Measurements from ENCODE around the gene SIRPA.

Gene SIRPA

GRCh38 chr20:1870792-1871550 is 24.2 kb upstream of the SIRPA start:
- DNase-seq = no peak

GRCh38 chr20:1871807-1872458 is 23.3 kb upstream of the SIRPA start:
- no peak for DNase-seq

GRCh38 chr20:1872459-1873097 is 22.6 kb upstream of the SIRPA start:
- no peak for DNase-seq

- DNase-seq = no peak
Observed at GRCh38 chr20:1874450-1875182, 20.6 kb upstream of the SIRPA start.

- no peak for DNase-seq
Observed at GRCh38 chr20:1875183-1875554, 20.0 kb upstream of the SIRPA start.

- no peak for DNase-seq
Observed at GRCh38 chr20:1875762-1876161, 19.4 kb upstream of the SIRPA start.

- DNase-seq = no peak
Observed at GRCh38 chr20:1876217-1876921, 18.8 kb upstream of the SIRPA start.

GRCh38 chr20:1876975-1877608 is 18.1 kb upstream of the SIRPA start:
- DNase-seq = no peak

GRCh38 chr20:1877609-1878200 is 17.5 kb upstream of the SIRPA start:
- DNase-seq = no peak

- DNase-seq = no peak
Observed at GRCh38 chr20:1879369-1879768, 15.8 kb upstream of the SIRPA start.

- DNase-seq = no peak
Observed at GRCh38 chr20:1879934-1880333, 15.3 kb upstream of the SIRPA start.

- no peak for DNase-seq
Observed at GRCh38 chr20:1880529-1881239, 14.5 kb upstream of the SIRPA start.

GRCh38 chr20:1881240-1881835 is 13.9 kb upstream of the SIRPA start:
- no peak for DNase-seq

GRCh38 chr20:1882026-1882425 is 13.2 kb upstream of the SIRPA start:
- no peak for DNase-seq

- DNase-seq = no peak
Observed at GRCh38 chr20:1883986-1884385, 11.2 kb upstream of the SIRPA start.

- no peak for DNase-seq
Observed at GRCh38 chr20:1885254-1885653, 10.0 kb upstream of the SIRPA start.

GRCh38 chr20:1885940-1886693 is 9.1 kb upstream of the SIRPA start:
- DNase-seq = no peak

GRCh38 chr20:1887321-1887720 is 7.9 kb upstream of the SIRPA start:
- no peak for DNase-seq

- no peak for DNase-seq
Observed at GRCh38 chr20:1887756-1888155, 7.5 kb upstream of the SIRPA start.

Measured in stimulated activated CD4-positive, alpha-beta T cell treated with anti-CD3 and anti-CD28 coated beads, Interleukin-2, amount 100 ng/mL, for 48 hours (primary cell).